Heart left ventricle (tissue), 16 donors: ENCODE data around the gene ESRRG. TPM values are rescaled to one million over a fixed set of nuclear protein-coding genes. Genes with fewer than 3 reads are reported as not detected.

Experiments used
- ATAC-seq, 4 donors: fragments of 200-7000 bp; cut with Tn5 transposase; one replicate each; pipeline ENCODE4 v1.9.1; 2020 to 2022; ENCODE audit warnings: moderate library complexity in 4 of 4, mild to moderate bottlenecking in 3 of 4, moderate number of reproducible peaks in 1 of 4
- DNase-seq, 5 donors: peaks; one replicate each; pipeline ENCODE4 v3.0.0-alpha.2; 2020
- H3K27ac ChIP-seq, 12 donors: fragments of 200-600 bp; sonication (generic) in 4 of 12; one replicate each; pipeline versions ENCODE4 v1.5.0 to v1.8.0; 2016 to 2022; ENCODE audit warnings: mild to moderate bottlenecking in 2 of 12
- H3K27me3 ChIP-seq, 9 donors: fragments of 200-600 bp; sonication (generic) in 2 of 9; one replicate each; pipeline versions ENCODE4 v1.5.1 to v1.8.0; 2016 to 2022; ENCODE audit warnings: mild to moderate bottlenecking in 3 of 9
- H3K36me3 ChIP-seq, 9 donors: fragments of 200-600 bp; sonication (generic) in 2 of 9; one replicate each; pipeline versions ENCODE4 v1.5.0 to v1.8.0; 2018 to 2022; ENCODE audit warnings: mild to moderate bottlenecking in 2 of 9
- H3K4me1 ChIP-seq, 12 donors: fragments of 200-600 bp; sonication (generic) in 4 of 12; one replicate each; pipeline versions ENCODE4 v1.5.0 to v1.8.0; 2016 to 2022; ENCODE audit warnings: mild to moderate bottlenecking in 3 of 12
- H3K4me3 ChIP-seq, 12 donors: fragments of 200-600 bp; sonication (generic) in 4 of 12; one replicate each; pipeline versions ENCODE4 v1.5.0 to v1.8.0; 2017 to 2022; ENCODE audit warnings: mild to moderate bottlenecking in 9 of 12, moderate library complexity in 4 of 12
- H3K9me3 ChIP-seq, 12 donors: fragments of 200-600 bp; sonication (generic) in 4 of 12; one replicate each; pipeline versions ENCODE4 v1.5.0 to v1.8.0; 2016 to 2022; ENCODE audit warnings: mild to moderate bottlenecking in 1 of 12
- POLR2A ChIP-seq, 2 donors: fragments of 450-650 bp; IDR thresholded peaks; one replicate each; pipeline ENCODE4 v1.6.1; 2017; ENCODE audit warnings: antibody characterized with exemption in 2 of 2, mild to moderate bottlenecking in 2 of 2, moderate library complexity in 2 of 2
- WGBS, 4 donors: extraction: QIAGEN DNeasy Blood & Tissue Kit in 2 of 4; methylation state at CpG; one replicate each; pipeline versions ENCODE4 v1.1.5 to v1.1.7; 2013 to 2018; 5-methylcytosine and 5-hydroxymethylcytosine counted together
- intact Hi-C, 10 donors: fragments of 100-400 bp; cut with DNase I; formaldehyde crosslinking; loops; one replicate each; pipeline versions ENCODE4 v1.11.1 to v1.14.2; 2022
- polyA plus RNA-seq, 2 donors: library from polyadenylated mRNA; stranded (reverse); fragments of 200-250 nt; gene quantifications; one replicate each; pipeline ENCODE4 v1.2.3, GENCODE V29; 2013
- total RNA-seq, 9 donors: library from RNA; depleted of rRNA in 2 of 9; stranded (reverse); fragments of >200 nt in 2 of 9; fragmentation: NEBNext Ultra II Directional in 3 of 9; extraction: Animal tissue kit (Norgen Biotek cat#: 25700) in 3 of 9; gene quantifications; one replicate each; pipeline versions ENCODE4 v1.1.0 to v1.2.4, GENCODE V29; 2016 to 2023
- TF ChIP-seq, protein P1 (sequence below), 12 donors: fragments of 200-600 bp; sonication (generic) in 4 of 12; IDR thresholded peaks; one replicate each; pipeline versions ENCODE4 v1.5.0 to v1.8.0; 2018 to 2022; ENCODE audit warnings: antibody characterized with exemption in 12 of 12, mild to moderate bottlenecking in 5 of 12
- donor health status: ischemic (EF 13 %, LVEDD 7.1; RV severe dilation, severe dysfunction).
- donor health status: healthy with polysubstance abuse.
- donor health status: DM: no; HTN: yes; CAD: no.
- donor health status: DM: no; HTN: no; CAD: no.
- donor health status: ischemic (EF 25% LVEDD 6.9; RV normal size, moderate dysfunction).
- donor health status: ischemic (EF 25% LVEDD 5.7; RV mildly dilated, moderate dysfunction).
- donor health status: healthy.
- donor health status: DM: yes; HTN: yes; CAD: no.
- donor health status: ischemic (EF 35%, LVEDD 5.7; RV mildly dilated, moderate dysfunction).
- donor health status: nonischemic (EF 11% LVEDD 7.7; RV severe dilation, severe dysfunction).
- donor health status: DM: yes; HTN: yes; CAD: no.
- donor health status: PGD.
- donor health status: ischemic (EF 29% LVEDD 5.4; RV normal size, mild dysfunction).
- donor health status: nonischemic (EF 23%, LVEDD 6.1; RV moderate dilation, normal function).

Gene ESRRG
- total and polyA plus RNA-seq, 11 donors: 5.4 to 45.2 (median 31.3) TPM

DNA sequence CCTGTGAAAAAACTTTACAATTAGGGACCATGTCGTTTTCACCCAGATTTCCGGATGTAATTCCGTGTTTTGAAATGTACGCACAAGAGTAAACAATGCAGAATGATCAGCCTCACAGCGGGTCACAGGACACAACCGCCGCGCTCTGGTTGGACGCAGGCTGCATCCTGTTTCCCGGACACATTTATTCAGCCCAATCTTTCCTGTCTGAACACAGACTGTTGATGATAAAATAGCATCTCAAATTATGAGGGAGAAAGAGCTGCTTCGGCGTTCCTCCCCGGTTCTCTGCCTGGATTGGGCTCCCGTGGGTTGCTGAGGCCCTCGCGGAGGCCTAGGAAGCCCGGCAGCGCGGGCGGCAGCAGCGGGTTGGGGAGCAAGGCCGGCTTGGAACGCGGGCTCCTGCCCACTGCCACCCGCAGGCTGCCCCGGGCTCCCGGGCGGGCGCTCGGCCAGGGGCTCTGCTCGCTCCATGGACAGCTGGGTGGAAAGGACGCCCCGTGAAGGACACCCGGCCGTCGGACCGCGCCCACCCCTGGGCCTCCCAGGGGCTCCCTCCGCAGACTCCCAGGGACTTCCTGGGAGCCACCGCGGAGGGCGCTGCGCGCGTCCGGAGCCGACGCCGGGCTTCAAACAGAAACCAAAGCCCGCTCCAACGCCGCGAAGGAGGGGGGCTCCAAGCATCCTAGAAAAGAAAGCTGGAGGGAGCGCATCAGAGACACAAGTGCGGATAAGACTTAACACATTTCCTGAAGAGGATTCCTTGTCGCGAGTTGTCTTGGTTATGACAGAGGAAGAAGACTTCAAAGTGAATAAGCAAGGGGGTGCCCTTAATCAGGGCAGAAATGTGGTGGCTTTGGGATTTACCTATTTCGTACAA, 122.3 kb downstream of the ESRRG start:
- Histone ChIP-seq H3K36me3 (no peaks in the 10 kb centered on the region), H3K4me1 (peaks cover 0 to 13% (median 4%) of the 10 kb centered on the region in 12 donors), H3K27ac (peak overlapping the region; percentile 87 to 97 (median 94)), H3K9me3 (no peaks in the 10 kb centered on the region), H3K4me3 (peak overlapping the region; percentile 46 to 81 (median 67)), H3K27me3 (no peaks in the 10 kb centered on the region)
- ATAC-seq (peak; percentile 88 to 99 (median 95)), DNase-seq (peak; percentile 71 to 88 (median 83))
- TF ChIP-seq POLR2A (IDR thresholded peaks at IDR 0.05): peak in 1 of 2 donors; percentile 49
- TF ChIP-seq, protein P1, sequence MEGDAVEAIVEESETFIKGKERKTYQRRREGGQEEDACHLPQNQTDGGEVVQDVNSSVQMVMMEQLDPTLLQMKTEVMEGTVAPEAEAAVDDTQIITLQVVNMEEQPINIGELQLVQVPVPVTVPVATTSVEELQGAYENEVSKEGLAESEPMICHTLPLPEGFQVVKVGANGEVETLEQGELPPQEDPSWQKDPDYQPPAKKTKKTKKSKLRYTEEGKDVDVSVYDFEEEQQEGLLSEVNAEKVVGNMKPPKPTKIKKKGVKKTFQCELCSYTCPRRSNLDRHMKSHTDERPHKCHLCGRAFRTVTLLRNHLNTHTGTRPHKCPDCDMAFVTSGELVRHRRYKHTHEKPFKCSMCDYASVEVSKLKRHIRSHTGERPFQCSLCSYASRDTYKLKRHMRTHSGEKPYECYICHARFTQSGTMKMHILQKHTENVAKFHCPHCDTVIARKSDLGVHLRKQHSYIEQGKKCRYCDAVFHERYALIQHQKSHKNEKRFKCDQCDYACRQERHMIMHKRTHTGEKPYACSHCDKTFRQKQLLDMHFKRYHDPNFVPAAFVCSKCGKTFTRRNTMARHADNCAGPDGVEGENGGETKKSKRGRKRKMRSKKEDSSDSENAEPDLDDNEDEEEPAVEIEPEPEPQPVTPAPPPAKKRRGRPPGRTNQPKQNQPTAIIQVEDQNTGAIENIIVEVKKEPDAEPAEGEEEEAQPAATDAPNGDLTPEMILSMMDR (IDR thresholded peaks at IDR 0.05): peak in 11 of 12 donors; percentile 18 to 69 (median 55)
- intact Hi-C loops: loop anchor here in 3 of 10 donors (5.0 to 10.0 kb wide), 3 partner anchors 69 to 124 kb away; partner anchors contain the start of gene ESRRG (in 3 of the 3)
- 1 to 3% (median 2%) methylated on average over 29 to 58 of the region's 58 CpGs for WGBS, 4 donors

DNA sequence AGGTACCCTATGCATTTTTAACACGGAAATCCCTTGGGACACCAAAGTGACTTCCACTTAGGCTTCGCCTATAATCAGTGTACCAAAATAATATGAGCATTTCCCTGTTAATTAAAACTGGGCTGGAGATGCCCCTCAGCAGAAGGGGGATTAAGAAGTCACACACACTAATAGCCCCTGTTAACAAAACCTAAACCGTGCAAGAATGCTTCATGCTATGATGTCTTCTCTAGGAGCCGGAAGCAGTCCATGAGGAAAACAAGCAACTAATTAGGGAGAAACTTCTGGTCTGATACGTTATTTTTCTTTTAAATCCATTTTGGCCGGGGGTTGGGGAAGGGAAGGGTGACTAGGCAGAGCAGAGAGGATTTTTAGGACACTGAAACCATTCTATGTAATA, 123.4 kb downstream of the ESRRG start:
- no peak for TF ChIP-seq POLR2A (IDR thresholded peaks at IDR 0.05)
- TF ChIP-seq, protein P1 (IDR thresholded peaks at IDR 0.05): no peak
- Histone ChIP-seq H3K4me3 (no peak overlapping the region), H3K9me3 (no peaks in the 10 kb centered on the region), H3K27ac (peak overlapping the region in 7 of 12 donors; percentile 89 to 97 (median 94)), H3K4me1 (peaks cover 0 to 8% (median 4%) of the 10 kb centered on the region in 12 donors), H3K36me3 (no peaks in the 10 kb centered on the region), H3K27me3 (no peaks in the 10 kb centered on the region)
- ATAC-seq (no peak), DNase-seq (no peak)
- intact Hi-C loops: loop anchor here in 3 of 10 donors (5.0 to 10.0 kb wide), 3 partner anchors 68 to 125 kb away; partner anchors contain the start of gene ESRRG (in 3 of the 3)
- 86 to 91% (median 88%) methylated on average over 6 of the region's 6 CpGs for WGBS, 4 donors

DNA sequence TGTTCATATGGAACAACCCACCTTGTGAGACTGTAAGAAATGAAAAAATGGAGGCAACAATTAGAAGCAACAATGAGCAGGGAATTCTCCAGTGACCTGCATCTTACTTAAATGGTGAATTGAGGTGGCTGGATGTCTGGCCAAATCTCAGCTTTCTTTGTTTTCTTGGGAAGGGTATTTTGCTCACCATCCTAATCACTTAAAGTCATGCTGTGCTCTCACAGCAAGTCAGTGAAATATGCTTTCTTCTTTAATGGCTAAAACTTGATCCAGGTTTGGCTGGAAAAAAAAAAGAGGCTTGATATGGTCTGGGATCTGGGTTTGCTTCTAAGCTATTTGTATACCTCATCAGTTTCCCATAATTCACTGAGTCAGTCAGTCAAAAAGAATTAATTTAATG, 124.8 kb downstream of the ESRRG start:
- H3K9me3 ChIP-seq: no peaks in the 10 kb centered on the region
- DNase-seq (no peak), ATAC-seq (no peak)
- no peak overlapping the region for H3K4me3 ChIP-seq
- intact Hi-C loops: no loop called here
- no peak overlapping the region for H3K27ac ChIP-seq
- H3K27me3 ChIP-seq: no peaks in the 10 kb centered on the region
- peaks cover 0 to 8% (median 4%) of the 10 kb centered on the region in 12 donors for H3K4me1 ChIP-seq
- TF ChIP-seq POLR2A (IDR thresholded peaks at IDR 0.05): no peak
- TF ChIP-seq, protein P1 (IDR thresholded peaks at IDR 0.05): no peak
- no peaks in the 10 kb centered on the region for H3K36me3 ChIP-seq

DNA sequence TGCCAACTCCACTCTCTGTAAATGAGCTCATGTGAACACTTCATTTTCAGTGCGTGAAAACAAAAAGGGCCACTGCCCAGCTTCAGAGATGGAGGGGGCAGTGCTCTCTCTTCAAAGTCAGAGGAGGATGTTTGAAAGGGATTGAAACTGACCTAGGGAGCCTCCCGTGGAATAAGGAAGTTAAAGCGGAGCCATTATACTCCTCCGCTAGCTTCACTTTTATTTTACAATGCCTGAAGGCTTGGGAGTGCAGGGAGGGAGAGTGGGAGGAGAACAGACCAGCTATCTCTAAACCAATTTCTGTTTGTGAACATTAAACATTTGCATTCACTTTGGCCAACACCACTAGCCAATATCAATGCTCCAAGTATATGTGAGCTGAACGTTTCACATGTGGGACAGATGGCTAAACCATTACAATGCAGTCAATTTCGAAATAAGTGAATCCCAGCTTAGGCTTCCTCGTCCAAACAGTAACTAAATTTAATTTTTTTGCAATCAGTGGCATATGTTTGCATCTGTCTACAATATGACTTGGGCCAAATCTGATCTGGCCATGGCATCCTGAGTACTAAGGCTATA, 126.9 kb downstream of the ESRRG start:
- Histone ChIP-seq H3K27me3 (no peaks in the 10 kb centered on the region), H3K4me1 (peaks cover 0 to 5% (median under 1%) of the 10 kb centered on the region in 12 donors), H3K36me3 (no peaks in the 10 kb centered on the region), H3K9me3 (no peaks in the 10 kb centered on the region), H3K4me3 (no peak overlapping the region), H3K27ac (no peak overlapping the region)
- WGBS, 4 donors: 62 to 69% (median 66%) methylated on average over 7 of the region's 7 CpGs
- intact Hi-C loops: no loop called here
- TF ChIP-seq, protein P1 (IDR thresholded peaks at IDR 0.05): no peak
- no peak for TF ChIP-seq POLR2A (IDR thresholded peaks at IDR 0.05)
- ATAC-seq (no peak), DNase-seq (no peak)
